Measurements from ENCODE around the gene SMPD3.
A peak's percentile ranks its signal among the peaks of the same experiment; 100 is the strongest.

The SMPD3 gene

DNA sequence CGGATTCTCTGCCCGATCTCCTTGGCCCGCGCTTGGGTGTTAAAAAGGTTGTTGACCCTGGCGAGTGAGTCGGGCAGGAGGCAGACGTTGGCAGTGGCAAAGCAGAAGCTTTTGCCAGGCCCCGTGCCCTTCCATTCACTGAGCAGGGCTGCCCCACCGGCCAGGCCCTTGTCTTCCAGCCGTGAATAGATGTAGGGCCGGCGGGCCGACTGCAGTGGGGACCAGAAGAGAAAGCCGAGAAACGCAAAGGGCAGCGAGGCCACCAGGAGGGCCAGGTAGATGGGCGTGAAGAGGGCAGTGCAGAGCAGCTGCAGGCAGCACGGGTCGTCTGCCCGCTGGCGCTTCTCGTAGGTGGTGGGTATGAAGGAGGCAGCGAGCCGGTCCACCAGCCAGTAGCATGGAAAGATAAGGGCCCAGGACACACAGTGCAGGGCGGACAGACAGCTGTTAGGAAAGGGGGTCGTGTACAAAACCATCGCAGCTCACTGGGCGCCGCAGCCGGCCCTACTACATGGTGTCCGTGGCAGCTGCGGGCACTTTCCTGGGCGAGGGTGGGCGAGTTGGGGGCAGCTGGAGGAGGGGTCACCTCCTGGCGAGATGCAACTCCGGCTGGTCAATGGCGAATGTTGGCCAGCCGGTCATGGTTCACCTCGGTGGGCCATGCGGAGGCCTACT, 76.5 kb downstream of the SMPD3 start:
- Mint-ChIP-seq H3K27ac (no peak overlapping the region), H3K4me3 (no peak overlapping the region), H3K36me3 (ENCODE audit: low read depth) (peaks cover 4% of the 10 kb centered on the region), H3K27me3 (ENCODE audit: low read depth) (peaks cover 52% of the 10 kb centered on the region), H3K4me1 (ENCODE audit: low read depth) (peaks cover 35% of the 10 kb centered on the region), H3K9me3 (no peaks in the 10 kb centered on the region)

DNA sequence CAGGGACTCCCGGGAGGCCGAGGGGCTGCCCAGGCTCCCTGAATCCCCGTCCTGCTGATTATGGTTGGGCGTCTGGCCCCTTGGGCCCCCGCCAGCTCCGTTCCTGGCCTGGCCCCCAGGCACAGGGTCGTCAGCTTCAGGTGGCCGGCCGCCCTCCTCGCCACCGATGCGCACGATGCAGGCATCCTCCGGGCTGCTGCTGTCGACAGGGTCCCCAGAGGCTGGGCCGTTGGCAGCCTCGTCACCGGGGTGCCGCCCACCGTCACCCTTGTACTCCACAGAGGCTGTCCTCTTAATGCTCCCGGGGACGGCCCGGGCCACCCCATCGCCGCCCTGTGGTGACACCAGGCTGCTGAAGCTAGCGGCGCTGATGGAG, 77.0 kb downstream of the SMPD3 start:
- Mint-ChIP-seq H3K4me1 (ENCODE audit: low read depth) (peaks cover 35% of the 10 kb centered on the region), H3K36me3 (ENCODE audit: low read depth) (peaks cover 4% of the 10 kb centered on the region), H3K4me3 (no peak overlapping the region), H3K27ac (no peak overlapping the region), H3K27me3 (ENCODE audit: low read depth) (peaks cover 54% of the 10 kb centered on the region), H3K9me3 (no peaks in the 10 kb centered on the region)

DNA sequence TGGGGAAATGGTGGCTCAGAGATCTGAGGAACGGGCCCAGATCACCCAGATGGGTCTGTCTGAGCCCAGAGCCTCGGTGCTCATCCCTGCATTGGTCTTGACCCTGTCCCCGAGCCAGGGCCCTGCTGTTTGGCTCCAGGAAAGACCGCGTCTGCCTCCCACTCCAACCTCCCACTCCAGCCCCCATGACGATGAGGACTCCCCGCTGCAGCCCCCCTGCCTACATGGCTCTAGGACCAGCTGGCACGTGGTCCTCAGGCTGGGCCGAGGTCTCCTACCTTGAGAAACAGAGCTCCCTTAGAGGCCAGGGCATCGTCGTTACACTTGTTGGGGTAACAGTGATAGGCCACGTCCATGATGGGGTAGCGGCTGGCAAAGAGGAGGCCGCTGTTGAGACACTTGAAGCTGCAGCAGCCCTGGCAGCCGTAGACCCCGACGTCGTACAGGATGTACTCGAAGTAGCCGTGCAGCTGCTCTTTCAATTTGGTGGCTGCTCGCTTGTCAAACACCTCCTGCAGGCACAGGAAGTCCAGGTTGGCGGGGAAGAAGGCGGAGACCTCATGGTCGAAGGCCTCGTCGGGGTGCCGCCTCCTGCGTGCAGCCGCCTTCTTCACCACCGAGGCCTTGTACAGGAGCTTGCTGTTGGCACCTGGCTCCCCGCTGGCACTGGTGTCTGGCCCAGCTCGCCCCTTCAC, 77.6 kb downstream of the SMPD3 start:
- peaks cover 35% of the 10 kb centered on the region for H3K4me1 Mint-ChIP-seq (ENCODE audit: low read depth)
- no peaks in the 10 kb centered on the region for H3K9me3 Mint-ChIP-seq
- peak overlapping the region; percentile 38 for H3K4me3 Mint-ChIP-seq
- no peak overlapping the region for H3K27ac Mint-ChIP-seq
- H3K27me3 Mint-ChIP-seq (ENCODE audit: low read depth), result peaks cover 56% of the 10 kb centered on the region
- peaks cover 4% of the 10 kb centered on the region for H3K36me3 Mint-ChIP-seq (ENCODE audit: low read depth)

DNA sequence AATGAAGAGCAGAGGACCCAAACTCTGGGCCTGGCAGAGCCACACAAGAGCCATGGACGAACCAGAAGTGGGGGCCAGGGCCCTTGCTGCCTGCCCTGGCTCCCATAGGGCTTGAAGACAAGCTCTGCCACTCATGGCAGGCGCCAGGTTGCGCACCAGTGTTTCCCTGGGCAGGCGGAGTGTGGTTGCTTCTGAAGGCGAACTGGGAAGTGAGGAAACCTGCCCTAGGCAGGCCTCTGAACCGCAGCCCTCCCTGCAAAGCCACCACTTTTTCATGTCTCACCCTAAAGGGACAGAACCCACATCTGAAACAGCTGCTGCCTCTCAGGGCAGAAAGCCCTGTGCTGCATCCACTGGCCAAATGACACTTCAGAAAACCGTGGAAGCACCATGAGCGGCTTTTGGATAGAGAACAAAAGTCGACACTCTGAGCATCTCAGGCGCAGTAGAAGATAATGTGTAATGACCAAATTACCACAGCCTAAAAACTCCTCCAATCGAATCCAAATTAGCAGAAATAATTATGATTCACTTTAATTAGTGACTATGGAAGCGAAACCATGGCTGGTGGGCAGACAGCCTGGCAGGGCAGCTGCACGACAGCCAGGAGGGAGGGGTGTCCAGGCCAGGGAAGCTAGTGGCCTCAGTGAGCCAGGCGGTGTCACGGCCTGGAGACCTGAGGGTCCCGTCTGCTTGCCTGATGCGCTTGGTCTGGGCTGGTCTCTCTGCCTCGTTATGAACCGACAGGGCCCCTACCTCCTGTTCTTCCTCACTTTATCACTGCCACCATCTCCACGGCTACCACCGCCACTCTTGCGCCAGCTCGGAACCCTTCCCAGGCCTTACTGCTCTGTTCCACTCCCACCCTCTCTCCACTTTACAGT, 78.4 kb downstream of the SMPD3 start:
- H3K36me3 Mint-ChIP-seq (ENCODE audit: low read depth), result peaks cover 4% of the 10 kb centered on the region
- H3K27ac Mint-ChIP-seq, result no peak overlapping the region
- peak overlapping the region; percentile 38 for H3K4me3 Mint-ChIP-seq
- peaks cover 35% of the 10 kb centered on the region for H3K4me1 Mint-ChIP-seq (ENCODE audit: low read depth)
- peaks cover 52% of the 10 kb centered on the region for H3K27me3 Mint-ChIP-seq (ENCODE audit: low read depth)
- H3K9me3 Mint-ChIP-seq, result no peaks in the 10 kb centered on the region

DNA sequence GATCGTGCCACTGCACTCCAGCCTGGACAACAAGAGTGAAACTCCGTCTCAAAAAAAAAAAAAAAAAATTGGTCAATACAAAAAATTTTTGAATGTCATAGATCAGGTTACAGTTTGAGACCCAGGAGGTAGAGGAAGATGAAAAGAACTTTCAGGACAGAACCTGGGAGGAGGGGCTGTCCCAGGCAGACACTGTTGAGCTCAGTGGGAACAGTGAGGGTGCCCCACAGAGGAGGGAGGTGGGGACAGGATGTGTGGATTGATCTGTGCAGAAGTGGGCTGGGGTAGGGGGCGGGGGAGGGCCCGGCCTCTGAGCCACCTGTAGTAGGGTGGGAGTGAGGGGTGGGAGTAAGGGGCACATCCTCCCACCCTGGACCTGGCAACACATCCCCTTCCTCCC, 79.1 kb downstream of the SMPD3 start:
- Mint-ChIP-seq H3K4me3 (peak overlapping the region; percentile 67), H3K36me3 (ENCODE audit: low read depth) (peaks cover 4% of the 10 kb centered on the region), H3K9me3 (no peaks in the 10 kb centered on the region), H3K27ac (peak overlapping the region; percentile 53), H3K27me3 (ENCODE audit: low read depth) (peaks cover 45% of the 10 kb centered on the region), H3K4me1 (ENCODE audit: low read depth) (peaks cover 35% of the 10 kb centered on the region)

DNA sequence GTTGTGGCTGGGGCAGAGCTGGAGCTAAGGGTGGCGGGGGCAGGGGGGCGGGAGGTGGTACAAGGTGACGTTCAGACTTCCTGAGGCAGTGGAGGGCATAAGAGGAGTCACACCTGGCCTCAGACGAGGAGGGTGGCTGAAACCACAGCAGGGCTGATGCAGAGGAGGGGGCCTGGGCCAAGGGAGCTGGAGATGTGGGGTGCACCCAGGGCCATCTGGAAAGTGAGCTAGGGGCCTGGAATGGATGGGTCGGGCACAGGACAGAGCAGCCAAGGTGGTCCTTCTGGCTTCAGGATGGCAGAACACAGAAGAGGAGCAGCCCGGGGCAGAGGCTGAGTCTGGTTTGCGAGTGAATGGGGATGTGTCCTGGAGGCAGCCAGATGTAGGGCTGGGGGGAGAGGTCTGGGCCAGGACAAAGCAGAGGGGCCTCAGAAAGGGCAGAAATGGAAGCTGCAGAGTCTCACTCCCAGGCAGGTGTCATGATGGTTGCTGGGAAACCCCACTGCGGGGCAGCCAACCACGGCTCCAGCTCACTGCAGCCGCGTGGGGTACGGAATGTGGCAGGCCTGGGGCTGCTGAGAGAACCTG, 79.9 kb downstream of the SMPD3 start:
- Mint-ChIP-seq H3K27me3 (ENCODE audit: low read depth) (peaks cover 39% of the 10 kb centered on the region), H3K9me3 (no peaks in the 10 kb centered on the region), H3K4me3 (peak overlapping the region; percentile 67), H3K36me3 (ENCODE audit: low read depth) (peaks cover 5% of the 10 kb centered on the region), H3K27ac (peak overlapping the region; percentile 52), H3K4me1 (ENCODE audit: low read depth) (peaks cover 35% of the 10 kb centered on the region)

DNA sequence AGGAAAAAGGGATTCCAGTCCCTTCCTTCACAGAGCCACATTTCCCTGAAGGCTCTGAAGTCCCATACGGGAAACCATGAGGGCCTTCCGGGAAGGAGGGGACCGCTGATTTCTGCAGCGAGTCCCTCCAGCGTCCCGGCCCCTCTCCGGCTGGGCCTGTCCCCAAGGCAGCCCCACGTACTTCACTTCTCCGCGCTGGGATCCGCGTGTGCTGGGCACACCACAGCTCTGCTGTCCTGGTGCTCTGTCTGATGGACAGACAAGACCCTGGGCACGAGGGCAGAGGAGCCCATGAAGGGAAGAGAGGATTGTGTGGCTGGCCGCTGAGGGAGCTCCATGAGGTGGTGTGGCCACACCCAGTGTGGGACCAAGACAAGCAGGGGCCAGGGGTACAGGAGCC, 80.4 kb downstream of the SMPD3 start:
- Mint-ChIP-seq H3K27me3 (ENCODE audit: low read depth) (peaks cover 34% of the 10 kb centered on the region), H3K4me1 (ENCODE audit: low read depth) (peaks cover 35% of the 10 kb centered on the region), H3K27ac (no peak overlapping the region), H3K36me3 (ENCODE audit: low read depth) (peaks cover 5% of the 10 kb centered on the region), H3K4me3 (no peak overlapping the region), H3K9me3 (no peaks in the 10 kb centered on the region)

DNA sequence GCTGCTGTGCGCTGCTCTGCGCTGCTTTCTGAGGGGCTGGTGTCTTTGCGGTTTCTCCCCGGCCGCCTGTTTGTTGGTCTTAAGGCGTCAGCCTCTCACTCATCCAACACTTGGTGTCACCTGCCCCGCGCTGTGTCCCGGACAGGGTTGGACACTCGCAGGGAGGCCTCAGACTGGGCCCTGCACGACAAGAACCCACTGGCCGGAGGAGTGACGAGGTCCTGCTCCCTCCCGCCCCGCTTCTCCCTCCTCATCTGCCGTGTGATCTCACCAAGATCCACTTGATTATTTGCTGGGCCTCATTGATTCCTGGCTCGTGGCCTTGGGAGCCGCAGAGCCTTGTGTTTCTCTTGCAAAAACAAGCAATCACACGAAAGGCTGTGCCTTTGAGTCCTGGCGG, 80.9 kb downstream of the SMPD3 start:
- Mint-ChIP-seq H3K27me3 (ENCODE audit: low read depth) (peaks cover 29% of the 10 kb centered on the region), H3K9me3 (no peaks in the 10 kb centered on the region), H3K36me3 (ENCODE audit: low read depth) (peaks cover 5% of the 10 kb centered on the region), H3K4me3 (no peak overlapping the region), H3K4me1 (ENCODE audit: low read depth) (peaks cover 35% of the 10 kb centered on the region), H3K27ac (no peak overlapping the region)

DNA sequence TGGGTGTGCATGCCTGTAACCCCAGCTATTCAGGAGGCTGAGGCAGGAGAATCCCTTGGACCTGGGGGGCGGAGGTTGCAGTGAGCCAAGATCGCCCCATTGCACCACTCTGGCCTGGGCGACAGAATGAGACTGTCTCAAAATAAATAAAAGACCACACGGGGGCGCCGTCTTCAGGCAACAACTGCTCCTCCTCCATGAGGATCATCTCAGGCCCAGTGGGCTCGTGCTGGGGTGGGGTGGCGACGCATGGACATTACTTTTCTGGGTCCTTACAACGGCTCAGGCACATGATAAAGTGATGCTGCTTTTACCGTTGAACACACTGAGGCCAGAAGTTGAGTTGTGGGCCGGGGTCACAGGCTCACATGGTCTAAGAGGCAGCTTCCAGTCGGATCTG, 81.3 kb downstream of the SMPD3 start:
- peaks cover 35% of the 10 kb centered on the region for H3K4me1 Mint-ChIP-seq (ENCODE audit: low read depth)
- no peaks in the 10 kb centered on the region for H3K9me3 Mint-ChIP-seq
- H3K36me3 Mint-ChIP-seq (ENCODE audit: low read depth), result peaks cover 5% of the 10 kb centered on the region
- H3K27ac Mint-ChIP-seq, result no peak overlapping the region
- H3K4me3 Mint-ChIP-seq, result no peak overlapping the region
- H3K27me3 Mint-ChIP-seq (ENCODE audit: low read depth), result peaks cover 28% of the 10 kb centered on the region

DNA sequence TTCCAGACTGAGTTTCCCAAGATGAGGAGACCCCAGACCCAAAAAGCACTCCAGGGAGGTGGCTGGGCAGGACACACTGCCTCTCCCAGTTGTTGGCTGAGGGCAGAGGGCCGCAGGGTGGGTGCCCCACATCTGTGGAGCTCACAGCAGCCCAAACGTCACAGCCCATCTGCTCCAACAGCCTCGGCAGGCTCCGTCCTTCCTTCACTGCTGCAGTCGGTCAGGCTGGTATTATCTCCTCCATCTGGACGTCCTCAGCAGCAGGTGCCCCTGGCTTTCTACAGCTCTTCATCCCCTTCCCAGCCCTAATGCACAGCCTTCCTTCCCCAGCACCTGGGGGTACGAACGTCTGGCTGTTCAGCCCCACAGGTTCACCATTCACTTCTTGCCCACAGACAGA, 82.2 kb downstream of the SMPD3 start:
- Mint-ChIP-seq H3K27me3 (ENCODE audit: low read depth) (peaks cover 24% of the 10 kb centered on the region), H3K27ac (no peak overlapping the region), H3K4me1 (ENCODE audit: low read depth) (peaks cover 35% of the 10 kb centered on the region), H3K4me3 (no peak overlapping the region), H3K36me3 (ENCODE audit: low read depth) (peaks cover 5% of the 10 kb centered on the region), H3K9me3 (no peaks in the 10 kb centered on the region)

DNA sequence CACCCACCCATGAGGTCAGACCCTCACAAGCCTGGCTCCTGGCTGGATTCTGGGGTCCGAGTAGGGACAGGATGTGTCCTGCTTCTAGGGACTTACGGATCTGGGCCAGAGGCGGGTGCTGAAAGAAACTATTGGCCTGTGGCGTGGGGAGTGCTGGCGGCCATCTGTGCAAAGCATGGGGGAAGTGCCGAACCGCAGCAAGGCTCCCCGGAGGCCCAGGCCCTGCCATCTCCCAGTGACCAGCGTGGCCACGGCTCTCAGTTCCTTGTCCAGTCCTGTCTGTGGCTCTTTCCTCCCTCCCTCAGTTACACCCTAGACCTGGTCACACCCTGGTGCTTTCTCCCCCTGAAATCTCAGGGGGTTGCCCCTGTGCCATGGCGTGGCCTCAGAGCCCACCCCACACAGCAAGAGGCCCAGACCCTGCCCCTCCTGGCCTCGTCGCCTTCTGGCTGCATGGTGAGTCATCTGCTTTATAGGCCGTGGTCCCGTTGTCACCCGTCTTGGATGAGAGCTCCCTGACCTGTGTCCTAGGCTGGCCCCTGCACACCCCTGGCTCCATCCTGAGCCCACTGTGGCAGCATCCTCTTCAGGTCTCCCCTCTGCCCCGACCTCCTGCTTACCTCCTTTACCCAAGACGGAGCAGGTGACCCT, 83.0 kb downstream of the SMPD3 start:
- Mint-ChIP-seq H3K36me3 (ENCODE audit: low read depth) (peaks cover 11% of the 10 kb centered on the region), H3K4me3 (no peak overlapping the region), H3K27me3 (ENCODE audit: low read depth) (peaks cover 24% of the 10 kb centered on the region), H3K4me1 (ENCODE audit: low read depth) (peaks cover 29% of the 10 kb centered on the region), H3K27ac (no peak overlapping the region), H3K9me3 (no peaks in the 10 kb centered on the region)

DNA sequence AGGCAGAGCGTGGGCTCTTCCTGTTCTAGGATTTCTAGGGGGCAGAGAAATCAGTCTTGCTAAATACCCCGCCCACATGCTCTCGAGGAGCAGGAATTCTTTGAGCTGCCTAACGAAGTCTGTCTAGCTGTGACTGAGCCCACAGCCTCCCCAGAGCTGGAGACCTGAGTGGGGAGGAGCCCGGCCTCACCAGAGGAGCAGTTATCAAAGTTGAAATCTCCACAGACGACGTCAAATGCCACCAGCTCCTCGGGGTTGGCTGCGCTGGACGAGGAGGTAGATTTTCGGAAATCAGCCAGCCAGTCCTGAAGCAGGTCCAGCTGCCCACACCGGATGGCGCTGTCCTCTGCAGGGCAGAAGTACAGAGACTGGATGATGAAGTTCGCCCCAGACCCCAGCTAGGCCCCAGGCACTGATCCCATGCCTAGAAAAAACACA, 83.7 kb downstream of the SMPD3 start:
- H3K27ac Mint-ChIP-seq, result no peak overlapping the region
- peaks cover 24% of the 10 kb centered on the region for H3K27me3 Mint-ChIP-seq (ENCODE audit: low read depth)

DNA sequence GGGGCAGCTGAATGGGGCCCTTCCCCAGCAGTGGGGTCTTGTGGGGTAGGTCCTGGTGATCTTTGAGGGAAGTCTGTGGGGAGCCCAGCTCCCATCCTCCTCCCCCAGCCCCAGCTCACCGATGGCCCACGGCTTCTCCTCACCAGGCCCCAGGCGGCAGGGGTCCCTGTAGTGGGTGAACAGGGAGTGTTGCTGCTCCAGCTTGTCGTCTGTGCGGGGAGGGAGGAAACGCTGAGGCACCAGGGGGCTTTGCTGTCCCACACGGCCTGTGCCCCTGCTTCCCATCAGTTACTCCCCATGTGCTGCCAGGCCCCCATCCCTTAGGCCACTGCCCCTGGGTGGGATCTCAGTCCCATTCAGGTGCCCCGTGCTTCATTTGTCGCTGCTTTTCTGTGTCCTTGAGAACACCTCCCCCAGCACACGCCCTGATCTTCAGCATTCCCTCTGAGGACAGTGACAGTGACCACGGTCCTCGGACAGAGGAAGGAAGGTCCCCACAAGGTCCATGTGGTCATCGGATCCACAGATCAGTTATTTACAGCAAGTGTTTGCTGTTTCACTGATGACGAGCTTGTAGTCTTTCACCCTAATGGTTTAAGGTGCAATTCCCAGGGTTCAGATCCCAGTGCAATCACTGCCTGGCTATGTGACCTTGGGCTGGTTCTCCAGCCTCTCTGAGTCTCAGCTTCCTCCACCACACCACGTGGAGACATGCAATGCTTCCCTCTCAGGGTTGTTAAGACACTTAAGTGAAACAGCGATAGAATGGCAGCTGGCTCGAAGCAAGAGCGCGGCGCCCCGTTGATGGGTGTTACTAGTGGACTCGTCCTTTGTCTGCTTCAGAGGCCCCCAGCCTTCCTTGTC, 84.4 kb downstream of the SMPD3 start:
- no peak overlapping the region for H3K4me3 Mint-ChIP-seq
- peaks cover 16% of the 10 kb centered on the region for H3K4me1 Mint-ChIP-seq (ENCODE audit: low read depth)
- peaks cover 20% of the 10 kb centered on the region for H3K27me3 Mint-ChIP-seq (ENCODE audit: low read depth)
- peaks cover 12% of the 10 kb centered on the region for H3K36me3 Mint-ChIP-seq (ENCODE audit: low read depth)
- no peak overlapping the region for H3K27ac Mint-ChIP-seq
- no peaks in the 10 kb centered on the region for H3K9me3 Mint-ChIP-seq

More for the DNA sequence above, 83.7 kb downstream of the SMPD3 start:
- H3K36me3 Mint-ChIP-seq (ENCODE audit: low read depth), result peaks cover 12% of the 10 kb centered on the region
- H3K4me1 Mint-ChIP-seq (ENCODE audit: low read depth), result peaks cover 22% of the 10 kb centered on the region
- no peaks in the 10 kb centered on the region for H3K9me3 Mint-ChIP-seq
- no peak overlapping the region for H3K4me3 Mint-ChIP-seq

All from T-helper 1 cell treated with Interleukin-12 subunit alpha and Interleukin-12 subunit beta and Interleukin-4 antibody, amounts not matched to agents 30 μg/mL and 1 μg/mL, for 36 hours (primary cell).